ENCODE results near the gene SPON1. TPM values are rescaled to one million over a fixed set of nuclear protein-coding genes. Genes with fewer than 3 reads are reported as not detected.
A peak's percentile ranks its signal among the peaks of the same experiment; 100 is the strongest.
"Not testable (repeated sequence)": the region's sequence is repeated elsewhere in the genome, so short reads cannot be mapped to it uniquely, and the experiment has no call there.

SPON1 gene
- total RNA-seq, 1 experiment from 2014 or later = 6.4 TPM

DNA sequence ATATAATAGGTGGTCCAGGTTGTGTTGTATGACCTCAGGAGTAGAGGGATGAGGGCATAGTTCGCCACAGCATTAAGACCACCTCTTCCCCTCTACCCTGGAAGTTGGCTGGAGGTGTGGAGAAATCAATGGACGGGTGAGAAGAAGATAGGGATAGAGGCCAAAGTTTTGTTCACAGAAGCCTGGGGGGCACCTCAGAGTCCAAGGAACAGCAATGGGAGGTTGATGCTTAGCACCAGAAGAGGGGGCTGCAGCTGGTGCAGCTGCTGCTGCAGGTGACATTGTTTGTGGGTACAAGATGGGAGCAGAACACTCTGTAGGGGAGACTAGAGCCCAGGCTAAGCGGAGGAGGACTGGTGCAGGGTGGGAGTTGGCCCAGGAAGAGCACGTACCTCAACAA lies 31.2 kb upstream of the SPON1 start:
- H3K36me3 Mint-ChIP-seq = no peaks in the 10 kb centered on the region; the same call in 1 of the 2 replicates
- H3K4me1 Mint-ChIP-seq = 0 out of 2 replicates have a peak, but pooled peaks cover 5% of the 10 kb centered on the region
- ATAC-seq = peak; percentile 47; the same call in 1 of the 2 replicates
- peaks cover 14% of the 10 kb centered on the region for H3K9me3 Mint-ChIP-seq
- ChIA-PET POLR2A (no interaction called here), CTCF (interaction anchor here (1.1 to 1.3 kb wide), 2 partner anchors 13 to 97 kb away, joined by 3 read pairs; no protein-coding TSS in a partner anchor)
- TF ChIP-seq, protein P1, sequence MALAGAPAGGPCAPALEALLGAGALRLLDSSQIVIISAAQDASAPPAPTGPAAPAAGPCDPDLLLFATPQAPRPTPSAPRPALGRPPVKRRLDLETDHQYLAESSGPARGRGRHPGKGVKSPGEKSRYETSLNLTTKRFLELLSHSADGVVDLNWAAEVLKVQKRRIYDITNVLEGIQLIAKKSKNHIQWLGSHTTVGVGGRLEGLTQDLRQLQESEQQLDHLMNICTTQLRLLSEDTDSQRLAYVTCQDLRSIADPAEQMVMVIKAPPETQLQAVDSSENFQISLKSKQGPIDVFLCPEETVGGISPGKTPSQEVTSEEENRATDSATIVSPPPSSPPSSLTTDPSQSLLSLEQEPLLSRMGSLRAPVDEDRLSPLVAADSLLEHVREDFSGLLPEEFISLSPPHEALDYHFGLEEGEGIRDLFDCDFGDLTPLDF (CRISPR knock-in tag; IDR thresholded peaks at IDR 0.05) = no peak
- no peak for TF ChIP-seq ZNF425 (CRISPR knock-in tag; conservative IDR thresholded peaks at IDR 0.05)
- no peak for TF ChIP-seq ZNF317 (CRISPR knock-in tag; IDR thresholded peaks at IDR 0.05; ENCODE audit: borderline replicate concordance, low read depth)
- no peak for TF ChIP-seq TCF7 (CRISPR knock-in tag; IDR thresholded peaks at IDR 0.05; ENCODE audit: low read depth)
- TF ChIP-seq, protein P2, sequence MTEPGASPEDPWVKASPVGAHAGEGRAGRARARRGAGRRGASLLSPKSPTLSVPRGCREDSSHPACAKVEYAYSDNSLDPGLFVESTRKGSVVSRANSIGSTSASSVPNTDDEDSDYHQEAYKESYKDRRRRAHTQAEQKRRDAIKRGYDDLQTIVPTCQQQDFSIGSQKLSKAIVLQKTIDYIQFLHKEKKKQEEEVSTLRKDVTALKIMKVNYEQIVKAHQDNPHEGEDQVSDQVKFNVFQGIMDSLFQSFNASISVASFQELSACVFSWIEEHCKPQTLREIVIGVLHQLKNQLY (CRISPR knock-in tag; IDR thresholded peaks at IDR 0.05) = no peak
- no peak for TF ChIP-seq HMGXB4 (CRISPR knock-in tag; IDR thresholded peaks at IDR 0.05)
- no peak for TF ChIP-seq SMAD4 (CRISPR knock-in tag; IDR thresholded peaks at IDR 0.05)
- TF ChIP-seq IRF2 (CRISPR knock-in tag; IDR thresholded peaks at IDR 0.05; ENCODE audit: borderline replicate concordance, low read depth) = no peak
- no peak for TF ChIP-seq ETV6 (CRISPR knock-in tag; IDR thresholded peaks at IDR 0.05)
- TF ChIP-seq ATF6 (CRISPR knock-in tag; IDR thresholded peaks at IDR 0.05) = no peak
- TF ChIP-seq ZNF263 (CRISPR knock-in tag; IDR thresholded peaks at IDR 0.05; ENCODE audit: low read depth) = no peak
- TF ChIP-seq, protein P3, sequence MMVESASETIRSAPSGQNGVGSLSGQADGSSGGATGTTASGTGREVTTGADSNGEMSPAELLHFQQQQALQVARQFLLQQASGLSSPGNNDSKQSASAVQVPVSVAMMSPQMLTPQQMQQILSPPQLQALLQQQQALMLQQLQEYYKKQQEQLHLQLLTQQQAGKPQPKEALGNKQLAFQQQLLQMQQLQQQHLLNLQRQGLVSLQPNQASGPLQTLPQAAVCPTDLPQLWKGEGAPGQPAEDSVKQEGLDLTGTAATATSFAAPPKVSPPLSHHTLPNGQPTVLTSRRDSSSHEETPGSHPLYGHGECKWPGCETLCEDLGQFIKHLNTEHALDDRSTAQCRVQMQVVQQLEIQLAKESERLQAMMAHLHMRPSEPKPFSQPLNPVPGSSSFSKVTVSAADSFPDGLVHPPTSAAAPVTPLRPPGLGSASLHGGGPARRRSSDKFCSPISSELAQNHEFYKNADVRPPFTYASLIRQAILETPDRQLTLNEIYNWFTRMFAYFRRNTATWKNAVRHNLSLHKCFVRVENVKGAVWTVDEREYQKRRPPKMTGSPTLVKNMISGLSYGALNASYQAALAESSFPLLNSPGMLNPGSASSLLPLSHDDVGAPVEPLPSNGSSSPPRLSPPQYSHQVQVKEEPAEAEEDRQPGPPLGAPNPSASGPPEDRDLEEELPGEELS (CRISPR knock-in tag; IDR thresholded peaks at IDR 0.05) = no peak
- TF ChIP-seq, protein P4, sequence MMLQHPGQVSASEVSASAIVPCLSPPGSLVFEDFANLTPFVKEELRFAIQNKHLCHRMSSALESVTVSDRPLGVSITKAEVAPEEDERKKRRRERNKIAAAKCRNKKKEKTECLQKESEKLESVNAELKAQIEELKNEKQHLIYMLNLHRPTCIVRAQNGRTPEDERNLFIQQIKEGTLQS (CRISPR knock-in tag; conservative IDR thresholded peaks at IDR 0.05) = no peak
- TF ChIP-seq JAZF1 (CRISPR knock-in tag; IDR thresholded peaks at IDR 0.05) = no peak
- no peak for TF ChIP-seq NR2C2 (CRISPR knock-in tag; IDR thresholded peaks at IDR 0.05)
- no peak for TF ChIP-seq USF2 (CRISPR knock-in tag; IDR thresholded peaks at IDR 0.05)
- TF ChIP-seq CREB1 (CRISPR knock-in tag; IDR thresholded peaks at IDR 0.05) = no peak
- no peak for TF ChIP-seq NFYB (CRISPR knock-in tag; conservative IDR thresholded peaks at IDR 0.05; ENCODE audit: low read depth)
- H3K27ac Mint-ChIP-seq = no peak overlapping the region
- no peak for DNase-seq (ENCODE audit: low spot score)
- no peak overlapping the region for H3K4me3 Mint-ChIP-seq
- no peaks in the 10 kb centered on the region for H3K27me3 Mint-ChIP-seq (ENCODE audit: low read depth)

DNA sequence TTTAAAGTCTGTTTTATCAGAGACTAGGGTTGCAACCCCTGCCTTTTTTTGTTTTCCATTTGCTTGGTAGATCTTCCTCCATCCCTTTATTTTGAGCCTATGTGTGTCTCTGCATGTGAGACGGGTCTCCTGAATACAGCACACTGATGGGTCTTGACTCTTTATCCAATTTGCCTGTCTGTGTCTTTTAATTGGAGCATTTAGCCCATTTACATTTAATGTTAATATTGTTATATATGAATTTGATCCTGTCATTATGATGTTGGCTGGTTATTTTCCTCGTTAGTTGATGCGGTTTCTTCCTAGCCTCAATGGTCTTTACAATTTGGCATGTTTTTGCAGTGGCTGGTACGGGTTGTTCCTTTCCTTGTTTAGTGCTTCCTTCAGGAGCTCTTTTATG lies 25.4 kb upstream of the SPON1 start:
- POLR2A ChIA-PET; H3K27me3 Mint-ChIP-seq (ENCODE audit: low read depth): not testable (repeated sequence)

GRCh38 chr11:13938829-13939228 lies 23.7 kb upstream of the SPON1 start:
- H3K27ac Mint-ChIP-seq; CTCF ChIA-PET; H3K4me3 Mint-ChIP-seq; POLR2A ChIA-PET; ATAC-seq; H3K4me1 Mint-ChIP-seq; H3K27me3 Mint-ChIP-seq (ENCODE audit: low read depth): not testable (repeated sequence)
- Mint-ChIP-seq H3K9me3 (peaks cover 34% of the 10 kb centered on the region), H3K36me3 (peaks cover 24% of the 10 kb centered on the region)
- peak; percentile 30 for DNase-seq (ENCODE audit: low spot score)

More for the DNA sequence above, 25.4 kb upstream of the SPON1 start:
- Mint-ChIP-seq H3K36me3 (peaks cover 24% of the 10 kb centered on the region), H3K9me3 (peaks cover 34% of the 10 kb centered on the region)
- ATAC-seq; H3K4me3 Mint-ChIP-seq; H3K4me1 Mint-ChIP-seq; H3K27ac Mint-ChIP-seq; DNase-seq (ENCODE audit: low spot score); CTCF ChIA-PET: not testable (repeated sequence)
